GM19035 (cell line): ENCODE data around the gene RAI14.
A peak's percentile ranks its signal among the peaks of the same experiment; 100 is the strongest.

ENCODE experiments used
- ATAC-seq: cut with Tn5 transposase; IDR thresholded peaks from one replicate; pipeline ENCODE4 v1.9.1; 2021; ENCODE audit not compliant: unreplicated experiment

RAI14 gene

GRCh38 chr5:34674187-34674586, 18.1 kb downstream of the RAI14 start:
- ATAC-seq: no peak

- no peak for ATAC-seq
Observed at GRCh38 chr5:34675857-34676256, 19.7 kb downstream of the RAI14 start.

- no peak for ATAC-seq
Observed at GRCh38 chr5:34676416-34676815, 20.3 kb downstream of the RAI14 start.

- no peak for ATAC-seq
Observed at GRCh38 chr5:34677428-34677827, 21.3 kb downstream of the RAI14 start.

- no peak for ATAC-seq
Observed at GRCh38 chr5:34680896-34681295, 24.8 kb downstream of the RAI14 start.

- ATAC-seq: no peak
Observed at GRCh38 chr5:34682926-34683623, 26.9 kb downstream of the RAI14 start.

- no peak for ATAC-seq
Observed at GRCh38 chr5:34684281-34684979, 28.3 kb downstream of the RAI14 start.

- no peak for ATAC-seq
Observed at GRCh38 chr5:34684980-34685352, 28.8 kb downstream of the RAI14 start.

- no peak for ATAC-seq
Observed at GRCh38 chr5:34685485-34686165, 29.5 kb downstream of the RAI14 start.

- no peak for ATAC-seq
Observed at GRCh38 chr5:34686762-34687268, 30.7 kb downstream of the RAI14 start.

- ATAC-seq: no peak
Observed at GRCh38 chr5:34687269-34688011, 31.3 kb downstream of the RAI14 start.

GRCh38 chr5:34688015-34688810, 32.1 kb downstream of the RAI14 start:
- no peak for ATAC-seq

- no peak for ATAC-seq
Observed at GRCh38 chr5:34690301-34690700, 34.2 kb downstream of the RAI14 start.

GRCh38 chr5:34690898-34691297, 34.8 kb downstream of the RAI14 start:
- no peak for ATAC-seq

GRCh38 chr5:34691326-34691725, 35.2 kb downstream of the RAI14 start:
- ATAC-seq: no peak

- no peak for ATAC-seq
Observed at GRCh38 chr5:34692786-34693185, 36.7 kb downstream of the RAI14 start.

GRCh38 chr5:34694012-34694411, 37.9 kb downstream of the RAI14 start:
- no peak for ATAC-seq

GRCh38 chr5:34694685-34695084, 38.6 kb downstream of the RAI14 start:
- no peak for ATAC-seq

GRCh38 chr5:34695275-34696027, 39.3 kb downstream of the RAI14 start:
- peak; percentile 47 for ATAC-seq
